Activated CD4-positive, alpha-beta T cell treated with anti-CD3 and anti-CD28 coated beads, Interleukin-2, Interleukin-4, amounts not matched to agents 100 ng/mL and 50 ng/mL, durations not matched to agents 16 hours and 8 hours (primary cell): ENCODE measurements around the gene FERMT1.
"Not testable (repeated sequence)": the region's sequence is repeated elsewhere in the genome, so short reads cannot be mapped to it uniquely, and the experiment has no call there.

Source experiments
- DNase-seq: peaks from one replicate; pipeline ENCODE4 v3.0.0-alpha.2; 2020; ENCODE audit warnings: low spot score

FERMT1 gene

DNA sequence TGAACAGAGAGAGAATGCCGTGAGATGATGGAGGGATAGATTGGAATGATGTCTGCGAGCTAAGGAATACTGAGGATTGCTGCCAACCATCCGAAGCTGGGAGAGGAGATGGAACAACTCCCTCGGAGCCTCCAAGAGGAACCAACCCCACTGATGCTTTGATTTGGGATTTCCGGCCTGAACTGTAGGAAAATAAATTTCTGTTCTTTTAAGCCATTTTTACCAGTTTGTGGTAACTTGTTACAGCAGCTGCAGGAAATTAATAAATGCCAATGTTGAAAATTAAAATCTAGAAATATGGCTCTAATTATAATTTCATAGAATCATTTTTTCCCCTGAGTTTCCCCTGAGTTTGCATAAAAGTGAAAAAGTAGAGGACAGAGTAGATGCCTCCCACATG, 83.1 kb downstream of the FERMT1 start:
- no peak for DNase-seq

DNA sequence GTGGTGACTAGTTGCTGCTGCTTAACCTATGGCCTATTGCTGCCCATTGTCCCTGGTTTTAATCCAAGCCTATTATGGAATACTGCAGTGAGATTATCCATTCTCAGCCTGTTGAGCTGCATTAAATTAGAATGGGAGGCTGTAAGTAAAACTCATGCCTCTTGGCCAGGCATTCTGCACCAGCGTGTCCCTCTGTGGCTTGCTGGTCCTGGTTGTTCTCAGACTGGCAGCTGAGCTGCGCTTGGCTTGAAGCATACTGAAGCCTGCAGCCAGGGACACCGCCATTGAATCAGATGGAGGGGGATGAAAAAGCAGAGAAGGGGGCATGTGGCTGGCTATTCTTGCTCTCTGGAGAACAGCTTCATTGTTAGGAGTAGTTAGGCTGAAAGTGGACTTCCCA, 84.6 kb downstream of the FERMT1 start:
- DNase-seq: no peak

DNA sequence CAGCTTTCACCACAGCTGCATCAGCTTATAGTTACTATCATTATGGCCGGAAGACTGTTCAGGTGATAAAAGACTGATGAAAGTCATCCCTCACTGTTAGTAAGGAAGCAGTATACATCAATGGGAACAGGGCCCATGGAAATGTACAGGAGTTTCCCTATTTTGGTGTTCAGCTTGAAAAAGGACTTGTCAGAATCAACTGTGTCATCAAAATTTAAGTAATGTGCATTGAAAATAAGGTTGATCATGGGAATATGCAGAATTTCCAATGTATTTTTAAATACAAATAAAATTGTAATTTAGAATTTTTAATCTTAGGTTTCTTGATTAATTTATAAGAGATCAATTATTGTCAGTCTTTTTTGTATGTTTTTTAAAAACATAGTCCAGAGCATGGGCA, 85.7 kb downstream of the FERMT1 start:
- DNase-seq: no peak

DNA sequence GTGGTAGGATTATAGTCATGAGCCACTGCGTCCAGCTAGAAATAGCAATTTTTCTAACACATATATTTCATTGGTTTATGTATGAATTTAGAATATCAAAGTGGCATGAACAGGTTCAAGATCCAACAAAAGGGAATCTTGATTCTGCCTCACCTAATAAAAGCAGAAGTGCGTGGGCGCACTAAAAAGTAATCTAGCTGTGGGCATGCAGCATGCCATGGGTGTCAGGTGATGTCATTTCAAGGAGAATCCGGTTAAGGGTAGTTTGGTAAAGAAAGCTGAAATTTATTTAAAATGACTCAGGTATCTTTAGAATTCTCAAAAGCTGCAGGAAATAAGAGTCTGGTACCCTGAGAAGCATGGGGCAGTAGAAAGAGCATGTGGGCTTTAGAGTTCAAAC, 86.6 kb downstream of the FERMT1 start:
- DNase-seq: no peak

DNA sequence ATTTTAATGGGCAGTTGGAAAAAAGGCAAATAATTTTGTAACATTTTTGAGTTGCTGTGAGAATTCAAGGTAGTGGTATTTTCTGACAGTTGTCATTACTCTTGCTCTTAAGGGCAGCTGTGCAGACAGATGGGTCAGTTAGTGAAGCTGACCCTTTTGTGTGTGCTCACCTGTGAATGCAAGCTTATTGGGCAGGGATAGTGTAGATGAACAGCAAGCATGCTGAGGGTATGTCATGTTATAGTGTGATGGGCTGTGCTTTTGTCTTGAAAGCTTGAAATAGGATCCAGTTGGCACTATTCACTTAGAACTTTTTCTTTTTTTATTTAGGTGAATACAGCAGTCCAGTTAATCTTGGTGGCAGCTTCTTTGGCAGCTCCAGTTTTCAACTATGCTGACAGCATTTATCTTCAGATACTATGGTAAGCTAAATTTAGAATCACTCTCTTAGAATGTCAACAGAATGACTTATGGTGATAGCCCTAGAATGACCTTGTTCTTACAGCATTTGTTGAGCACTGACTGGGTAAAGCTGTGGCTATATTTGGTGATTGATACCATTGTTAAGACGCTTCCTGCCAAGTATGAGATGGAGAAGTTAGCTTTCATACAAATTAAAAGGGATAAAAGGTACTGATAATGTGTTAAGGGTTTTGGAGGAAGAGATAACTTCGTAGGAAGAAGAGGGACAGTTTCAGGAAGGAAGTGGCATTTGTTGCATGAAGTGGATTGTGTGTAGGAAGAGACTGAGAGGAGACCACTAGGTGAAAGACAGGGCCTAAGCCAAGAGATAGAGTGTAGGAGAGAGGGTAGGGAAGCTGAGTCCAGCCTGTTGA, 88.5 kb downstream of the FERMT1 start:
- no peak for DNase-seq

DNA sequence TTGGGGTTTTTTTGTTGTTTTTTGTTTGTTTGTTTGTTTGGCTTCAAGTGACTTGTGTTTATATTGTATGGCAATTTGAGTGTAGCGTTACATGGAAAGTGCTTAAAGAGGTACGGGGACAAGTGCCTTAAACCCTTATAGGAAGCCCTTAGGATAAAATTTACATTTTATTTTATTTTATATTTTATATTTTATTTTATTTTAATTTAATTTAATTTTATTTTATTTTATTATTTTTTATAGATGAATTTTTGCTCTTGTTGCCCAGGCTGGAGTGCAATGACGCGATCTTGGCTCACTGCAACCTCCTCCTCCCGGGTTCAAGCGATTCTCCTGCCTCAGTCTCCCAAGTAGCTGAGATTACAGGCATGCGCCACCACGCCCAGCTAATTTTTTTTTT, 89.9 kb downstream of the FERMT1 start:
- DNase-seq: not testable (repeated sequence)

DNA sequence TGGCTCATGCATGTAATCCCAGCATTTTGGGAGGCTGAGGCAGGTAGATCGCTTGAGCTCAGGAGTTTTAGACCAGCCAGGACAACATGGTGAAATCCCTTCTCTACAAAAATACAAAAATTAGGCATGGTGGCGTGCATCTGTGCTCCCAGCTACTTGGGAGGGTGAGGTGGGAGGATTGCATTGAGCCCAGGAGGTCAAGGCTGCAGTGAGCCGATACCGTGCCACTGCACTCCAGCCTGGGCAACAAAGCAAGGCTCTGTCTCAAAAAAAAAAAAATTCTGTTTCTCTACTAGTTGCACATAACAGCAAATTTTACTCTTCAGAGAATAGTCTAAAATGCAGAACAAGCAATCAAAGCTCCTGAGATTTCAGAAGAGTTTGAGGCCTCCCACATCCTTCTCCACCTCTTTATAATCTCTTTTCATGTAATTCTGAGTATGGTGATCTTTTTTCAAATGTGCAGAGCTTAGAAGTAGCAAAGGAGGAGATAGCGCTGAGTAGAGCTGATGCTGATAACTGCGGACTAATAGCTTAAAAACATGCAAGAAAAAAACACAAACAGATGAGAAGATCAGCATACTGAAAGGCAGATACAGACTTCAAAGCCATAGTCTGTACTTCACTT, 92.3 kb downstream of the FERMT1 start:
- no peak for DNase-seq

DNA sequence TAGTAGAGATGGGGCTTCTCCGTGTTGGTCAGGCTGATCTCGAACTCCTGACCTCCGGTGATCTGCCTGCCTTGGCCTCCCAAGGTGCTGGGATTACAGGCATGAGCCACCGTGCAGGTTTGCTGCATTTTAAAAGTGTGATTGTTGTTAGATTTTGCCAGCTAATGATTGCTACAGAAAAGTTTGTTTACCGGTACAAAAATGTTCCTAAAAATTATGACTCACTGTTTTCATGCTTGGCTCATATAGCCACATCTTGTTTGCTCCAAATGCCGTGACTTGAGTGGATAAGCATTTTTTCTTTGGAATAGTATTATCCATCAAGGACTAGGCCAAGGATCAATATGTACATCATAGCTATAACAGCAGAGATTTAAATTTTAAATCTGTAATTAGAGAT, 93.3 kb downstream of the FERMT1 start:
- no peak for DNase-seq

DNA sequence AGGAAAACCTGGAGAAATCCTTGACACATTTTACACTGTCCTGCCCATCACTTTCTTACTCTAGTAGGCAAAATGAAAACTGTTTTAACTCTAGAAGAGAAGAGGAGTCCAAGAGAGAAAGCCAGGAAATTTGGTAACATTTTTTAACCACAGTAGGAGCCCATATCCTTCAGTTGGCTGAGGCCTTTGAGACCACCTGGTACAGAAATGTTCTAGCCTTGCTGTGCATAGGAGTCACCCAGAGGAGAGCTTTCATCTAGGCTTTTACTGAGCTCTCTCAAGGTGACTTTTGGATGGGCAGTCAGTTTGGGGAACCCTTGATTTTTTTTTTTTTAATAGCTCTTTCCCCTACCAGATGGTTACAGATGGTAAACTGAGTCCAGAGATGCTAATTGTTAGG, 94.0 kb downstream of the FERMT1 start:
- DNase-seq: no peak

DNA sequence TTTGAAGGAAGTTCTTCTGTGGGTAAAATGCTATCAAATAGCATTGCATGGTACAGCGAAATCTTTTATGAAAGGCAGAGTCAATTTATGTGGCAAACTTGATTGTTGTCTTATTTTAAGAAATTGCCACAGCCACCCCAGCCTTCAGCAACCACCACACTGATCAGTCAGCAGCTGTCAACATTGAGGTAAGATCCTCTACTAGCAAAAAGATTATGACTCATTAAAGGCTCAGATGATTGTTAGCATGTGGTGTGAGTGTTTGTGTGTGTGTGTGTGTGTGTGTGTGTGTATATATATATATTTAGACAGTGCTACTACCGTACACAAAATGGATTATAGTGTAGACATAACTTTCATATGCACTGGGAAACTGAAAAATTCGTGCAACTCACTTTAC, 96.8 kb downstream of the FERMT1 start:
- DNase-seq: peak; percentile 34
